GM19099 (cell line): ENCODE data around the gene MT1E.

Experiments used
- POLR2A ChIP-seq: IDR thresholded peaks from 3 replicates; pipeline ENCODE4 v1.6.1; 2011; ENCODE audit warnings: low read depth; ENCODE audit not compliant: insufficient read length; ENCODE audit errors: extremely low read depth

The MT1E gene

DNA sequence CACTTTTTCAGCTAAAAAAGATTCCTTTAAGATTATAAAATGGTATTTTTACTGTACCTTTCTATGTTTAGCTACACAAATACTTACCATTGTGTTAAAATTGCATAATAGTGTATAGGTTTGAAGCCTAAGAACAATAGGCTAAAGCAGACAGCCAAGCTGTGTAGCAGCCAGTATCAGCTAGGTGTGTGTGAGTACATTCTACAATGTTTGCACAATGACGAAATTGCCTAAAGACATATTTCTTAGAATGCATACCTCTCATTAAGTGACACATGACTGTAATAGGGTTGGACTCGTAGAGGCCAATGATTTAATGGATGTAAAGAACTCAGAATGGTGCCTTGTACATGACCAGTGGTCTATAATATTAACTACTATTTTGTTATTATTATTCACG lies 24.2 kb downstream of the MT1E start:
- no peak for TF ChIP-seq POLR2A

DNA sequence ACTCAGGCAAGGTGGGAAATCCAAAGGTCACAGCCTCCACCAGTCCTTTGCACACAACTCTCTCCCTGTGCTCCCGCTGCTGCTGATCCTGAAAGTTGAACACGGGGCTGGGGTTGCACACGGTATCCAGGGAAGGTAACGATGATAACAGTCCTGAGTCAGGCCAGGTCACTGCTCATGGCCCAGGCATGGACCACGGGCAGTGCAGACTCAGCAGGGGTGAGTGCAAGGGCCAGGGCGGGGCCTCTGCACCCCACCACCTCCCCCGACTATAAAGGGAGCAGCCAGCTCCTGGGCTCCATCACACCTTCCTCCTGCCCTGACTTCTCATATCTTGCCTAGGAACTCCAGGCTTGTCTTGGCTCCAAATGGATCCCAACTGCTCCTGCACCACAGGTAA lies 26.0 kb downstream of the MT1E start, which contains the start of gene MT1B:
MT1B (plus strand) TSS at position 301 of the 400 bp plus-strand sequence; CDS start at position 369, 68 bp downstream.
- no peak for TF ChIP-seq POLR2A

DNA sequence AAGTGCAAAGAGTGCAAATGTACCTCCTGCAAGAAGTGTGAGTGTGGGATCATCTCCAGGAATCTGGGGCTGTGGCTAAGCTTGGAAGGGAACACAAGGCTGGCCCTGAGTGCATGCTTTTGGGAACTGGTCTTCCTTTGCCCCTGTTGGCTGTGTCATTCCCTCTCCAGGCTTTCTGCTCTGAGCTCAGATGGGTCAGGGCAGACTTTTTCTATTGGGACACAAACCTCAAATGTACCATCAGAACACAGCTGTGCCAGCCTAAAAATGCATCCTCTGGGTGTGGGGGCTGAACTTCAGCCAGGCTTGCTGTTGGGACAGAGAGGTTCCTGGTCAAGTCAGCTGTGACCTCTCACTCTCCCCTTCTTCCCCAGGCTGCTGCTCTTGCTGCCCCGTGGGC lies 27.0 kb downstream of the MT1E start:
- no peak for TF ChIP-seq POLR2A

DNA sequence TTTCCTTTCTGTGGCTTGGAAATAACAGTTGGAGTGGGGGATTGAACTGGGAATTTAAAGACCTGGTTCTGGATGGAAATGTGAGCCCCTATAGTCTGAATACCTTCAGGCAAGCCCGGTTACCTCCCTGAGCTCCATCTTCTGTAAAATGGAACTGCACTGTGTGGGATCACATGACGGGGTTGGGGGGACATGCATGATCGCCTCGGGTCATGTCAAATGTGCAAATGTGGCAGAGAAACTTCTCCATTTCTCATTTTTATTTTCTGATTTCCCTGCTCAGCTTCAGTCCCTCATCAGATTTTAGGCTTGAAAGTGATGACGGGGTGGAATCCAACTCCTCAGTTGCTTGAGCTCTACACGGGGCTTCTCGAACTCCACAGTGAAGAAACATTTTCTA lies 27.6 kb downstream of the MT1E start:
- TF ChIP-seq POLR2A, result no peak

DNA sequence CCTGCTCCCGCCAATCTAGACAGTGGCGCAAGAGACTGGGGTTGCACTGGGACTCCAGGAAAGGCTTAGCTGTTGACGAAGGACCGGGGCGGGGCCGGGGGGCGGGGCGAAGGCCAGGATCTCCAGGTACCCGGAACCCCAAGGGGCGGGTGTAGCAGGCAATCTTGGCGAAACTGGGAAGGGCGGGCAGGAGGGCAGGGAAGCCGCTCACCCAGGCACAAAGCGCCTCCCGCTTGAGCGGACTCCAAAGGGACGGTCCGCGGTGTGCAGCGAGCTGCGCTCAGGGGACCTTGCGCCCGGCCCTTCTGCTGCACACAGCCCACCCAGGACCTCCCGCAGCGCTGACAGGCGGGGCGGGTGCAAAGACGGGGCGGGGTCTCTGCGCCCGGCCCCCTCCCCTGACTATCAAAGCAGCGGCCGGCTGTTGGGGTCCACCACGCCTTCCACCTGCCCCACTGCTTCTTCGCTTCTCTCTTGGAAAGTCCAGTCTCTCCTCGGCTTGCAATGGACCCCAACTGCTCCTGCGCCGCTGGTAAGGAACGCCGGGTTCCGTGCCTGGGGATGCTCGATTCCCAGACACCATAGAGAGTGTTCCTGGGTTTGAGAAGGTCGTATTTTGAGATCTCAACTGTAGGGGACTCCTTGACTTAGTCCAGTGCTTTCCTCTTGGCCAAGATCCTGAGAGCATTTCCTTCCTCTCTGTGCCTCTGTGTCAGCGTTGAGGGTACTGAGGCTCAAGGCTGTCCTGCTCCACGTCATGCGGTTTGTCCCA lies 32.2 kb downstream of the MT1E start, which contains the start of gene MT1F:
MT1F (plus strand) TSS at position 405 of the 772 bp plus-strand sequence; CDS start at position 505, 100 bp downstream.
- no peak for TF ChIP-seq POLR2A

DNA sequence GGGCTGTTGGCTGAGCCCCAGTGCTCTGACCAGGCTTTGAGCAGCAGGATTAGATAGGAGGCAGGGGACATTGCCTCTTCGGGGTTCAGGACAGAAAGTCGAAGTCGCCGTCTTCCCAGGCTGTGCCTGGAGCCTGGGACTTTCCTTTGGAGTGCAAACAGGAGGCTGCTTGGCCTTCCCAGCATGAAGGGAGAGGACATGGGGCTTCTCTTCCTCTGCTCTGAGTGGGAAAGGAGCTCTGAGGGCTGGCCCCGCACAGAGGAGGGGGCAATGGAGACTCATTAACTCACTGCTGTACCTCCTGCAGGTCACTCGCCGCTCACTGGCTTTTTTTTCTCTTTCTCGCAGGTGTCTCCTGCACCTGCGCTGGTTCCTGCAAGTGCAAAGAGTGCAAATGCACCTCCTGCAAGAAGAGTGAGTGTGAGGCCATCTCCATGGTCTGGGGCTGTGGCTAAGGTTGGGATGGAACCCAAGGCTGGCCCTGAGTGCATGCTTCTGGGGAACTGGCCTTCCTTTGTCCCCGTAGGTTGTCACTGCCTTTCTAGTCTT lies 32.8 kb downstream of the MT1E start:
- no peak for TF ChIP-seq POLR2A

DNA sequence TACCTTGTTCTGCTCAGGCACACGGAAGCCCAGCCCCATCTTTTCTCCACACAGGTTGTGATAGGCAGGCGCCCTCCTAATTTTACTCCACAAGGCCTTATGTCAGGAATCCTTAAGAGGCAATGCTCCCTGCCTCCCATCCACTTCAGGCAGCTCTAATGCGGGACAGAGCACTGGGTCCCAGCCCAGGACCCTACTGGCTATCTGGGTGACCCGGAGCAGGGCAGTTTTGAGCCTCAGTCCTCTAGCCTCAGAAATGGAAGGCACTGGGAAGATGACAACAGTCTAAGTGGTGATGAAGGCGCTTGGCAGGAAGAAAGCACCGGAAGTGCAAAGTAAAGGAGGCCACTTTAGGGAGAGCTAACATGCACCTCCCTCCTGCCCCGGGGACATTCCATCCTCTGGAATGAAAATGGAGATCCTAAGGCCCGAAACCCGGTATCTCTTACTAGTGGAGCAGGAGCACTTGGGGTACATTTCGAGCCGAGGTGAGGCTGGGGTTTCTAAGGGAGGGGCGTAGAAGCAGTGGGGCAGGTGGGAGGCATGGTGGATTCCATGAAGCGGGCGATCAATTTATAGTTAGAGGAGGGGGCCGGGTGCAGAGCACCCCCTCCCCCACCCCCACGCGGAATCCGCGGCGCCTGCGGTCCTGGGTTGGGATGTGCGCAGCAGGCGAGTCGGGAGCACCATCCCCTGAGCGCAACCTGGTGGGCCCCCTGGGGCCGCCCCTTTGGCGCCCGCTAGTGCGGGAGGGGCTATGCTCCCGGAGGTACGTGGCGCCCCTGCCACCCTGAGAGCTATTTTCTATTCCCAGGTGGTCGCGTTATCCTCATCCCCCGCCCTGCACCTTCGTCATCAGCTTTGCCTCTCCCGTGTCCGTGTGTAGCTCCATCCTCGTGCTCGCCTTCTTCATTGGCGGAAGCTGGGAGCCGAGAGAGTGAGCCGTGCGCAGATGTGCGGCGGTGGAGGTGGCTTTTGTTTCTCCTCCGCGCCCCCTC lies 37.1 kb downstream of the MT1E start:
- TF ChIP-seq POLR2A, result no peak

DNA sequence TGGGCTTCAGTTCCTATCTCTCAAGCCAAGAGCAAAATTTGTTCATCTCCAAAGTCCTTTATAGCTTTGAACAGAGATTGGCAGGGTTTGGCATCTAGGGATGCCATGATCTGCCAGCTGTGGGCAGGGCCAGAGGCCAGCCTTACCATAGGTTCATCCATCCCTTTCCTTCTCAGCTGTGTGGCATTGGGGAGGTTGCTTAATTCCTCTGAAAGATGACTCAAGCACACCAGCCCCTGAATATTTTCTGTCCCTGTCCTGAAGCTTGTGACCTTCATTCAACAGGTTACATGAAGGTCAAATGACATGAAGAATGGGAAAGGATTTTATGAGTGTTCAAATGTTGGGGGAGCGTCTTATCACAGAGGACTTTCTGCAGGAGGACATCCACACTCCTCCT lies 38.9 kb downstream of the MT1E start:
- TF ChIP-seq POLR2A, result no peak

DNA sequence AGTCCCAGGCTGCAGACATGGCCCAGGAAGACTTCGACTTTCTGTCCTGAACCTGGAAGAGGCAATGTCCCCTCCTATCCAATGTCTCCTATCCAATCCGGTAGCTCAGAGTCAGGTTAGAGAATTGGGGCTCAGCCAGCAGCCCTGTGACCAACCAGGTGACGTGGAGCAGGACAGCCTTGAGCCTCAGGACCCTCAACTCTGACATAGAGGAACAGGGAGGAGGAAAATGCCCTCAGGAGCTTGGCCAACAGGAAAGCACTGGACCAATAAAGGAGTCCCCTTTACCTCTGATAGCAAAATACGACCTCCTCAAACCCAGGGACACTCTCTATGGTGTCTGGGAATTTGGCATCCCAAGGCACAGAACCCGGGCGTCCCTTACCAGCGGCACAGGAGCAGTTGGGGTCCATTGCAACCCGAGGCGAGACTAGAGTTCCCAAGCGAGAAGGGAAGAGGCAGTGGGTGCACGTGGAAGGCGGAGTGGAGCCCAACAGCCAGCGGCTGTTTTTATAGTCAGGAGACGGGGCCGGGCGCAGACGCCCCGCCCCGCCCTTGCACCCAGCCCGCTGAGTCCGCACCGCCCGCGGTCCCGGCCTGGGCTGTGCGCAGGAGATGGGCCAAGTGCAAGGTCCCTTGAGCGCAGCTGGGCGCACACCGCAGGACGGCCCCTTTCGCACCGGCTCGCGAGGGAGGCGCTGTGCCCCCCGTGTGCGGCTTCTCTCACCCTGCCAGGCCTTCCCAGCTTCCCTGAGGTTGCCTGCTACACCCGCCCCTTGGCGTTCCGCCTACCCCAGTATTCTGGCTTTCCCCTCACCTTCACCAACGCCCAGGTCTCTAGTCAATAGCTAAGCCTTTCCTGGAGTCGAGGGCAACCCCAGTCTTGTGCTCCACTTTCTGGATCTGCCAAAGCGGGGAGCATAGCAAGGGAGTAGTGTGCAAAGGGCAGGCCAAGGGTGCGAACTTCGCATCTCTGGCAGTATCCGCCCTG lies 42.3 kb downstream of the MT1E start, which contains the start of gene MT1G:
MT1G (minus strand) TSS at position 485 of the 991 bp plus-strand sequence; CDS start at position 413, 72 bp downstream.
- TF ChIP-seq POLR2A, result no peak

DNA sequence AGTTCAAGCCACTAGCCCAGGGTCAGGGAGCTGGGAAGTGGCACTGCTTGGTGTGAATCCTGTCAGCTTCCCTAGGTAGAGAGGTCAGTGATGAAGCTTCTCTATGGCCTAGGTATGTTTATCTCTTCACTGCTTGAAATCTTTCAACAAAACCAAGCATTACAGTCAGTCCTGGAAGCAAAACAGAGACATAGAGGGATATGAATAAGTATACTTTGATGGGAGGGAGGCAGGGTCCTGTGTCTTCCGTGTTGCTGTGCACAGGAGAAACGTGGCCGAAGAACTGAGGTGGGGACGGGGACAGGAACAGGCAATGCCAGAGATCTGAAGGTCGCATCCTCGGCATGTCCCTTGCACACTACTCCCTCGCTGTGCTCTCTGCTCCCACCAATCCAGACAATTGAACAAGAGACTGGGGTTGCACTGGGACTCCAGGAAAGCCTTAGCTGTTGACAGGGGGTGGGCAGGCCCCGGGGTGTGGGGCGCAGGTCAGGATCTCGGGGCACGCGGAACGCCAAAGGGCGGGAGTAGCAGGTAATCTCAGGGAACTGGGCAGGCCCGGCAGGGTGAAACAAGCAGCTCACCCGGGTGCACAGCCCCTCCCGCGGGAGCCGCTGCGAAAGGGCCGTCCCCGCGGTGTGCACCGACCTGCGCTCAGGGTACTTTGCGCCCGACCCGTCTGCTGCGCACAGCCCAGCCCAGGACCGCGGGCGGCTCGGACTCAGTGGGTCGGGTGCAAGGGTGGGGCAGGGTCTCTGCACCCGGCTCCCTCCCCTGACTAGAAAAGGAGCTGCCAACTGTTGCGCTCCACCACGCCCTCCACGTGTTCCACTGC lies 43.6 kb downstream of the MT1E start, which contains the start of gene MT1H:
MT1H (plus strand) TSS at position 810 of the 835 bp plus-strand sequence. CDS start 71 bp downstream, outside the sequence.
- TF ChIP-seq POLR2A, result no peak

DNA sequence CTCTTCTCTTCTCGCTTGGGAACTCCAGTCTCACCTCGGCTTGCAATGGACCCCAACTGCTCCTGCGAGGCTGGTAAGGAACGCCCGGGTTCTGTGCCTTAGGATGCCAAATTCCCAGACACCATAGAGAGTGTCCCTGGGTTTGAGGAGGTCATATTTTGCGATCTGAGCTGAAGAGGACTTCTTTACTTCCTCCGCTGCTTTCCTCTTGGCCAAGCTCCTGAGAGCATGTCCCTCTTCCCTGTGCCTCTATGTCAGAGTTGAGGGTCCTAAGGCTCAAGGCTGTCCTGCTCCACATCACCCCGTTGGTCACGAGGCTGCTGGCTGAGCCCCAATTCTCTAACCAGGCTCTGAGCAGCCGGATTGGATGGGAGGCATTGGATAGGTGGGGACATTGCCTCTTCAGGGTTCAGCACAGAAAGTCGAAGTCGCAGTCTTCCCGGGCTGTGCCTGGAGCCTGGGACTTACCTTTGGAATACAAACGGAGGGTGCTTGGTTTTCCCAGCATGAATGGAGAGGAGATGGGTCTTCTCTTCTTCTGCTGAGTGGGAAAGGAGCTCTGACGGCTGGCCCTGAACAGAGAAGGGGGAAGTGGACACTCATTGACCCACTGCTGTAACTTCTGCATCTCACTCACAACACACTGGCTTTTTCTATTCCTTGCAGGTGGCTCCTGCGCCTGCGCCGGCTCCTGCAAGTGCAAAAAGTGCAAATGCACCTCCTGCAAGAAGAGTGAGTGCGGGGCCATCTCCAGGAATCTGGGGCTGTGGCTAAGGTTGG lies 44.4 kb downstream of the MT1E start:
- no peak for TF ChIP-seq POLR2A

DNA sequence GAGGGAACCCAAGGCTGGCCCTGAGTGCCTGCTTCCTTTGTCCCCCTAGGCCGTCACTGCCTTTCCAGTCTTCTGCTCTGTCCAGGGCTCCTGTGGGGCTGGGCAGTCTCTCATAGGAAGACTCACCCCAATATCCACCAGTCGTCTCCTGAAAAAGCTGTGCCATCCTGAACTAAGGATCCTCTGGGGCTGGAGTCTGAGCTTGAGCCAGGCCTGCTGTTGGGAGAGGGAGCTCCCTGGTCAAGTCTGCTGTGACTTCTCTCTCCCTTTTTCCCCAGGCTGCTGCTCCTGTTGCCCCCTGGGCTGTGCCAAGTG lies 45.0 kb downstream of the MT1E start:
- no peak for TF ChIP-seq POLR2A

DNA sequence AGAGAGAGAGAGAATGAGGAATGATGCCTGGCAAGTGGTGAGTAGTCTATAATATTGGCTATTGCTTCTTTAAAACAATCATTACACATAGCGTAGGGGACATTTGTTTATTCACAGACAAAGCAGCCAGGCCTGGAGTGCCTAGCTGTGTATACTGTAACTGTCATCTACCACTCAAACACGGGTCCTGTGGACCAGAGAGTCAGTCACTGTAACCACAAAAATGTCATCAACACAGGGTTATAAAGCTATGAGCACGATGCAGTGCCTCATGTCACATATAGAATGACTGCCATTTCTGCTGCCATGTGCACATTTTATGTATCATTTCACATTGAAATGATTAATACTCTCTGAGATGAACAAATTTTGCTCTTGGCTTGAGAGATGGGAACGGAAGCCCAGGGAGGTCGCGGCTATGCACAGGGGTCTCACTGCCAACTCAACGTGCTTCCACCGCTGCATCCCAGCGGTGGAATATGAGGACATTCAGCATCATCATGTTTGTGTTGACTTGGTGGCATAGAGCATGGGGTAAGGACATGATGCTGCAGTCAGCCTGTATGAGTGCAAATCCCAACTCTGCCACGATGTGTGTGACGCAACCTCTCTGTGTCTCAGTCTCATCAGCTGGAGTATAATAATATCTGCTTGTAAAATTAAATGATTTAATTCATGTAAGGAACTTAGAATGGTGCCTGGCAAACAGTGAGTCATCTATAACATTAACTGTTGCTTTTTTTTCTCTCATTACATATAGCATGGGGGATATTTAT lies 47.4 kb downstream of the MT1E start:
- TF ChIP-seq POLR2A, result no peak
